Caco-2 (cell line): ENCODE results near the gene COX20. TPM values are rescaled to one million over a fixed set of nuclear protein-coding genes. Genes with fewer than 3 reads are reported as not detected.

Experiments
- BruUV-seq: library from RNA; stranded (reverse); fragments of 400-500 nt; replicated peaks from 2 replicates; lab custom pipeline; 2021; lab: Mats Ljungman, UMichigan
- CTCF ChIA-PET: fragments of 300-600 bp; sonication (Branson Sonifier 250); formaldehyde crosslinking; loops from one replicate; lab custom pipeline; 2022; ENCODE audit warnings: antibody characterized with exemption; lab: Charles Lee
- POLR2A ChIA-PET: fragments of 300-600 bp; sonication (Branson Sonifier 250); formaldehyde crosslinking; loops from one replicate; lab custom pipeline; 2022; ENCODE audit warnings: antibody characterized with exemption; lab: Charles Lee
- DNase-seq, 2 experiments: peaks; one replicate each; pipeline versions ENCODE4 v3.0.0 to v3.0.0-alpha.2; 2020 to 2022
- H3K27me3 ChIP-seq: replicated peaks from 2 replicates; pipeline ENCODE4 v1.6.0; 2011; ENCODE audit warnings: low read length; ENCODE audit not compliant: control insufficient read depth, insufficient read depth
- H3K36me3 ChIP-seq: 2 replicates; pipeline ENCODE4 v1.5.1; 2011; ENCODE audit warnings: low read length; ENCODE audit not compliant: control insufficient read depth, insufficient read depth
- H3K4me1 ChIP-seq: fragments of 250-450 bp; sonication (Bioruptor Pico); 2 replicates; pipeline ENCODE4 v1.5.1; 2020; ENCODE audit warnings: mild to moderate bottlenecking
- H3K4me3 ChIP-seq: 2 replicates; pipeline ENCODE4 v1.5.1; 2011; ENCODE audit warnings: low read depth, mild to moderate bottlenecking, control low read depth, low read length
- H3K9me3 ChIP-seq: fragments of 250-450 bp; sonication (Bioruptor Pico); 2 replicates; pipeline ENCODE4 v1.5.1; 2020; ENCODE audit warnings: mild to moderate bottlenecking, moderate library complexity
- H3K27ac Mint-ChIP-seq: one replicate; pipeline ENCODE4 v1.8.0; 2022; ENCODE audit warnings: mixed read lengths; ENCODE audit not compliant: unreplicated experiment
- H3K27me3 Mint-ChIP-seq: one replicate; pipeline ENCODE4 v1.8.0; 2022; ENCODE audit warnings: mixed read lengths; ENCODE audit not compliant: insufficient read depth, unreplicated experiment
- H3K36me3 Mint-ChIP-seq: one replicate; pipeline ENCODE4 v1.8.0; 2022; ENCODE audit warnings: mild to moderate bottlenecking, mixed read lengths; ENCODE audit not compliant: insufficient read depth, unreplicated experiment
- H3K4me1 Mint-ChIP-seq: one replicate; pipeline ENCODE4 v1.8.0; 2022; ENCODE audit warnings: low read depth, mixed read lengths; ENCODE audit not compliant: unreplicated experiment
- H3K4me3 Mint-ChIP-seq: one replicate; pipeline ENCODE4 v1.8.0; 2022; ENCODE audit warnings: mild to moderate bottlenecking, moderate library complexity, mixed read lengths; ENCODE audit not compliant: unreplicated experiment
- H3K9me3 Mint-ChIP-seq: one replicate; pipeline ENCODE4 v1.8.0; 2022; ENCODE audit warnings: mixed read lengths; ENCODE audit not compliant: unreplicated experiment
- CTCF ChIP-seq, 2 experiments: fragments of 200-600 bp in 1 of 2; IDR thresholded peaks; 1 replicate in 1 of 2; 2 replicates in 1 of 2; pipeline versions ENCODE4 v1.5.1 to v1.8.0; 2011 to 2022; ENCODE audit warnings: antibody characterized with exemption in 1 of 2, control low read depth in 1 of 2, inconsistent platforms in 1 of 2, low read depth in 1 of 2, low read length in 1 of 2, mild to moderate bottlenecking in 1 of 2, moderate library complexity in 1 of 2; ENCODE audit not compliant: insufficient read depth in 1 of 2, severe bottlenecking in 1 of 2, unreplicated experiment in 1 of 2
- intact Hi-C: fragments of 100-400 bp; cut with micrococcal nuclease; formaldehyde crosslinking; loops from one replicate; pipeline ENCODE4 v1.10.0; 2022; ENCODE audit not compliant: unreplicated experiment
- total RNA-seq: library from RNA; stranded (reverse); gene quantifications from 2 replicates; pipeline ENCODE4 v1.2.3, GENCODE V29; 2022

Gene COX20
- total RNA-seq, 1 experiment from 2014 or later, result 68.0 TPM

- no peaks in the 10 kb centered on the region for H3K9me3 ChIP-seq
- Mint-ChIP-seq H3K27me3 (no peaks in the 10 kb centered on the region), H3K27ac (peak overlapping the region; percentile 20), H3K4me1 (peaks cover 13% of the 10 kb centered on the region), H3K36me3 (peaks cover 94% of the 10 kb centered on the region), H3K4me3 (no peak overlapping the region), H3K9me3 (no peaks in the 10 kb centered on the region)
- H3K36me3 ChIP-seq, result no peaks in the 10 kb centered on the region; the same call in 1 of the 2 replicates
- POLR2A ChIA-PET, result no interaction called here
- no peaks in the 10 kb centered on the region for H3K27me3 ChIP-seq
- DNase-seq, result no peak
- BruUV-seq, result no TSS peak
- H3K4me1 ChIP-seq, result peaks cover 15% of the 10 kb centered on the region
- intact Hi-C loops, result no loop called here
- no peak for TF ChIP-seq CTCF (IDR thresholded peaks at IDR 0.05; ENCODE audit: insufficient read depth in 1 of 2, low read depth in 1 of 2, low read length in 1 of 2, severe bottlenecking in 1 of 2, unreplicated experiment in 1 of 2)
- CTCF ChIA-PET, result no interaction called here
- no peak overlapping the region for H3K4me3 ChIP-seq
Measured at GRCh38 chr1:244846653-244847052, 11.2 kb downstream of the COX20 start.

- Mint-ChIP-seq H3K4me3 (no peak overlapping the region), H3K27ac (peak overlapping the region; percentile 13), H3K9me3 (no peaks in the 10 kb centered on the region), H3K27me3 (no peaks in the 10 kb centered on the region), H3K36me3 (peaks cover 98% of the 10 kb centered on the region), H3K4me1 (peaks cover 20% of the 10 kb centered on the region)
- Histone ChIP-seq H3K4me1 (0 out of 2 replicates have a peak, but pooled peaks cover 5% of the 10 kb centered on the region), H3K36me3 (no peaks in the 10 kb centered on the region; the same call in 1 of the 2 replicates), H3K4me3 (no peak overlapping the region), H3K9me3 (no peaks in the 10 kb centered on the region), H3K27me3 (no peaks in the 10 kb centered on the region)
- intact Hi-C loops, result no loop called here
- ChIA-PET CTCF (no interaction called here), POLR2A (interaction anchor here (1.4 to 1.7 kb wide), 2 partner anchors 9 to 15 kb away, joined by 3 to 5 read pairs; partner anchors contain the start of gene HNRNPU)
- no peak for DNase-seq
- no TSS peak for BruUV-seq
- no peak for TF ChIP-seq CTCF (IDR thresholded peaks at IDR 0.05; ENCODE audit: insufficient read depth in 1 of 2, low read depth in 1 of 2, low read length in 1 of 2, severe bottlenecking in 1 of 2, unreplicated experiment in 1 of 2)
Measured at GRCh38 chr1:244849189-244849866, 13.9 kb downstream of the COX20 start.

DNA sequence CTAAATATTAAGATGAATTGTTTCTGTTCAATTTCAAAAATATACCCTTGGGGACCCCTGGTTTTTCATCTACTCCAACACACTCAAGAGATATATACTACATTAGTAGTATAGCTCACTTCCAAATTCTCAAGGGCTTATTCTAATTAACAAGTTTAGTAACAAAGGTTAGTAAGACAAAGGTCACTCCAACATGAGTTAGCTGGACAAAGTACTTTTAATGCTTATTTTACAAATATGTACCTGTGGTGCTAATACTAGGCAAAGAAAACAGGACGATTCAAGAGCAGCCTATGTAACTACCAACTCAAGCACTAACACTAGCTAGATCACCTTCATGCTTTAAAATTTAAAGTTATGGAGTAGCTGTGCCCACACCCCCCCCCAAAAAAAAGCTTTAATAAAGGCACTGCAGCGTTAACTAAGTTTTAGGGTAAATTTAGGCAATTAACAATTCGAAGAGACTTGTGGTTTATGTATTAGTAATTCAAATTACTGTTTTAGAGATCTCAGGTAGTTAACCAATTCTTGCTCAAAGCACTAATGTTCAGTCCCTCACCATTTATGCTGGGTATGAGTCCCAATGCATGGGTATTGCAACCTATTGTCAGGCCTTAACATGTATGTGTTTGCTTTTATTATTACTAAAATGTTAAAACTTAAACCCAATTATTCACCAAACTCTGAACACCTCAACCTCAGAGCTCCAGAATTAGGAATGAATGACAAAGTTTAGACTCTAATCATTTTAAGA is 14.8 kb downstream of the COX20 start:
- Mint-ChIP-seq H3K9me3 (no peaks in the 10 kb centered on the region), H3K36me3 (peaks cover 98% of the 10 kb centered on the region), H3K27ac (peak overlapping the region; percentile 13), H3K4me3 (no peak overlapping the region), H3K4me1 (peaks cover 20% of the 10 kb centered on the region), H3K27me3 (no peaks in the 10 kb centered on the region)
- ChIA-PET POLR2A (interaction anchor here (0.5 to 1.7 kb wide), 4 partner anchors 10 to 195 kb away, joined by 3 to 5 read pairs (median 4); partner anchors contain the start of gene HNRNPU), CTCF (no interaction called here)
- Histone ChIP-seq H3K4me1 (0 out of 2 replicates have a peak, but pooled peaks cover 5% of the 10 kb centered on the region), H3K9me3 (no peaks in the 10 kb centered on the region), H3K4me3 (no peak overlapping the region), H3K36me3 (no peaks in the 10 kb centered on the region; the same call in 1 of the 2 replicates), H3K27me3 (no peaks in the 10 kb centered on the region)
- no TSS peak for BruUV-seq
- no peak for TF ChIP-seq CTCF (IDR thresholded peaks at IDR 0.05; ENCODE audit: insufficient read depth in 1 of 2, low read depth in 1 of 2, low read length in 1 of 2, severe bottlenecking in 1 of 2, unreplicated experiment in 1 of 2)
- DNase-seq, result no peak
- intact Hi-C loops, result no loop called here
